Measurements from ENCODE around the gene LRRN2. TPM values are rescaled to one million over a fixed set of nuclear protein-coding genes. Genes with fewer than 3 reads are reported as not detected.

LRRN2 gene
- total RNA-seq, 4 donors from 2014 or later: 2.0 to 32.9 (median 23.8) TPM

- intact Hi-C loops (cut with DNase I; ENCODE audit: low total_unique reads) (no loop called here), in situ Hi-C loops (cut with MboI; ENCODE audit: low pct_ligation_motif_present in 1 of 4, low pct_unique_long_range_greater_than_20kb in 1 of 4, low sequenced_read_pairs in 3 of 4) (no loop called here)
- no peaks in the 10 kb centered on the region for H3K9me3 ChIP-seq
- H3K36me3 ChIP-seq: no peaks in the 10 kb centered on the region
- TF ChIP-seq EP300 (IDR thresholded peaks at IDR 0.05; ENCODE audit: low read depth) (no peak), POLR2A (IDR thresholded peaks at IDR 0.05) (no peak), POLR2AphosphoS5 (IDR thresholded peaks at IDR 0.05) (no peak)
- TF ChIP-seq, protein P1, sequence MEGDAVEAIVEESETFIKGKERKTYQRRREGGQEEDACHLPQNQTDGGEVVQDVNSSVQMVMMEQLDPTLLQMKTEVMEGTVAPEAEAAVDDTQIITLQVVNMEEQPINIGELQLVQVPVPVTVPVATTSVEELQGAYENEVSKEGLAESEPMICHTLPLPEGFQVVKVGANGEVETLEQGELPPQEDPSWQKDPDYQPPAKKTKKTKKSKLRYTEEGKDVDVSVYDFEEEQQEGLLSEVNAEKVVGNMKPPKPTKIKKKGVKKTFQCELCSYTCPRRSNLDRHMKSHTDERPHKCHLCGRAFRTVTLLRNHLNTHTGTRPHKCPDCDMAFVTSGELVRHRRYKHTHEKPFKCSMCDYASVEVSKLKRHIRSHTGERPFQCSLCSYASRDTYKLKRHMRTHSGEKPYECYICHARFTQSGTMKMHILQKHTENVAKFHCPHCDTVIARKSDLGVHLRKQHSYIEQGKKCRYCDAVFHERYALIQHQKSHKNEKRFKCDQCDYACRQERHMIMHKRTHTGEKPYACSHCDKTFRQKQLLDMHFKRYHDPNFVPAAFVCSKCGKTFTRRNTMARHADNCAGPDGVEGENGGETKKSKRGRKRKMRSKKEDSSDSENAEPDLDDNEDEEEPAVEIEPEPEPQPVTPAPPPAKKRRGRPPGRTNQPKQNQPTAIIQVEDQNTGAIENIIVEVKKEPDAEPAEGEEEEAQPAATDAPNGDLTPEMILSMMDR (IDR thresholded peaks at IDR 0.05): no peak
- H3K4me3 ChIP-seq: no peak overlapping the region
- H3K4me1 ChIP-seq: peaks cover 0 to 6% (median 1%) of the 10 kb centered on the region in 4 donors
- no peak overlapping the region for H3K27ac ChIP-seq
- 80 to 89% methylated on average over 1 of the region's 1 CpG for WGBS, 2 donors (ENCODE audit: low coverage in 1 of 2)
- no peak for DNase-seq
- no peaks in the 10 kb centered on the region for H3K27me3 ChIP-seq
Observed at GRCh38 chr1:204641455-204641854, 44.1 kb downstream of the LRRN2 start.

GRCh38 chr1:204640578-204640977 is 45.0 kb downstream of the LRRN2 start:
- in situ Hi-C loops (cut with MboI; ENCODE audit: low pct_ligation_motif_present in 1 of 4, low pct_unique_long_range_greater_than_20kb in 1 of 4, low sequenced_read_pairs in 3 of 4) (no loop called here), intact Hi-C loops (cut with DNase I; ENCODE audit: low total_unique reads) (no loop called here)
- no peak for DNase-seq
- Histone ChIP-seq H3K9me3 (no peaks in the 10 kb centered on the region), H3K4me1 (peaks cover 0 to 6% (median 1%) of the 10 kb centered on the region in 4 donors), H3K4me3 (no peak overlapping the region), H3K27me3 (no peaks in the 10 kb centered on the region), H3K27ac (no peak overlapping the region), H3K36me3 (no peaks in the 10 kb centered on the region)
- WGBS, 2 donors (ENCODE audit: low coverage in 1 of 2): 91% methylated on average over 2 of the region's 2 CpGs; no CpG with 5 or more reads in 1 of the 2 donors
- TF ChIP-seq EP300 (IDR thresholded peaks at IDR 0.05; ENCODE audit: low read depth) (no peak), POLR2A (IDR thresholded peaks at IDR 0.05) (no peak), POLR2AphosphoS5 (IDR thresholded peaks at IDR 0.05) (no peak)
- TF ChIP-seq, protein P1 (IDR thresholded peaks at IDR 0.05): no peak

DNA sequence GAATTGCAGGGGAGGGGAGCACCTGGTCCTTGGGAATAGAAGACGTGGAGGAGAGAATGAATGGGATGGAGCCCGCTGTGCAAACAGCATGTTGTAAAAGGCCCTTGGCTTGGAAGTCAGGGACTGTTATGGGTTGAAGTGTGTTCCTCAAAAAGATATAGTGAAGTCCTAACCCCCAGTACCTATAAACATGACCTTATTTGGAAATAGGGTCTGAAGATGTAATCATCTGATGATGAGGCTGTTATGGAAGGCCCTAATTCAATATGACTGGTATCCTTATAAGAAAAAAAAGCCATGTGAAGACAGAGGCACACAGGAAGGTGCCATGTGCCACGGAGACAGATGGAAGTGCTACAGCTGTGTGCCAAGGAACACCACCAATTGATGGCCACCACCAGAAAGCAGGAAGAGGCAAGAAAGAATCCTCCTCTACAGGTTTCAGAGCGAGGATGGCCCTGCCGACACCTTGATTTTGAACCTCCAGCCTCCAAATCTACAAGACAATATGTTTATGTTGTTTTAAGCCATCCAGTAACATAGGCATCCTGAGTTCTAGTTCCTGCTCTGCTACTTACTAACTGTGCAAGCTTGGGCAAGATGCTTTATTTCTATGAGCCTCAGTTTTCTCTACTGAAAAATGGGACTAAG is 51.2 kb downstream of the LRRN2 start:
- Histone ChIP-seq H3K4me1 (peaks cover 0 to 6% (median 1%) of the 10 kb centered on the region in 4 donors), H3K4me3 (no peak overlapping the region), H3K9me3 (no peaks in the 10 kb centered on the region), H3K27me3 (no peaks in the 10 kb centered on the region), H3K36me3 (no peaks in the 10 kb centered on the region), H3K27ac (no peak overlapping the region)
- 76 to 84% methylated on average over 5 of the region's 5 CpGs for WGBS, 2 donors (ENCODE audit: low coverage in 1 of 2)
- in situ Hi-C loops (cut with MboI; ENCODE audit: low pct_ligation_motif_present in 1 of 4, low pct_unique_long_range_greater_than_20kb in 1 of 4, low sequenced_read_pairs in 3 of 4): no loop called here
- intact Hi-C loops (cut with DNase I; ENCODE audit: low total_unique reads): no loop called here
- TF ChIP-seq POLR2AphosphoS5 (IDR thresholded peaks at IDR 0.05) (no peak), EP300 (IDR thresholded peaks at IDR 0.05; ENCODE audit: low read depth) (no peak), POLR2A (IDR thresholded peaks at IDR 0.05) (no peak)
- TF ChIP-seq, protein P1 (IDR thresholded peaks at IDR 0.05): no peak
- DNase-seq: no peak

DNA sequence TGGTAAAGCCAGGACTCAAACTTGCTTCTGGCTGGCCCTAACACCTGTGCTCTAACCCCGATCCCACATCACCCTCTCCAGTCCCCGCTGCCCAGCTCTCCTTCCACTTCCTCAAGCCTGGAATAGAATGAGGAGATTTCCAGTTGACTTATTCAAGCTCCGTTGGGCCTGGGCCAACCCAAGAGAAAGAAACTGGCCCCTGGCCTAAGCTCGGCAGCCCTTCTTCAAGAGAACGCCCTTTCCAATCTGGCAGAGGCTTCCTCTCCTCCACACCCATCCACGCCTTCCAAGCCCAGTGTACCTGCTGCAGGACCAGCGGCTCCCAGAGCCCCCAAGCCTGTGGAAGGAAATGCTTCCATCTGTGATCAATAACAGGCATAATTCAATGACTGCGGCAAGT is 51.9 kb downstream of the LRRN2 start:
- no peaks in the 10 kb centered on the region for H3K9me3 ChIP-seq
- H3K4me3 ChIP-seq: no peak overlapping the region
- H3K4me1 ChIP-seq: peaks cover 0 to 6% (median under 1%) of the 10 kb centered on the region in 4 donors
- H3K36me3 ChIP-seq: no peaks in the 10 kb centered on the region
- in situ Hi-C loops (cut with MboI; ENCODE audit: low pct_ligation_motif_present in 1 of 4, low pct_unique_long_range_greater_than_20kb in 1 of 4, low sequenced_read_pairs in 3 of 4): no loop called here
- H3K27ac ChIP-seq: no peak overlapping the region
- TF ChIP-seq, protein P1 (IDR thresholded peaks at IDR 0.05): no peak
- TF ChIP-seq POLR2A (IDR thresholded peaks at IDR 0.05): no peak
- TF ChIP-seq EP300 (IDR thresholded peaks at IDR 0.05; ENCODE audit: low read depth): no peak
- TF ChIP-seq POLR2AphosphoS5 (IDR thresholded peaks at IDR 0.05): no peak
- intact Hi-C loops (cut with DNase I; ENCODE audit: low total_unique reads): no loop called here
- 49 to 80% methylated on average over 1 to 8 of the region's 8 CpGs for WGBS, 2 donors (ENCODE audit: low coverage in 1 of 2)
- DNase-seq: no peak
- H3K27me3 ChIP-seq: no peaks in the 10 kb centered on the region
